Measurements from ENCODE around the gene IGLL1. TPM values are rescaled to one million over a fixed set of nuclear protein-coding genes. Genes with fewer than 3 reads are reported as not detected.
"Not testable (repeated sequence)": the region's sequence is repeated elsewhere in the genome, so short reads cannot be mapped to it uniquely, and the experiment has no call there.

IGLL1 gene
- total RNA-seq, 4 donors from 2014 or later, result not detected

DNA sequence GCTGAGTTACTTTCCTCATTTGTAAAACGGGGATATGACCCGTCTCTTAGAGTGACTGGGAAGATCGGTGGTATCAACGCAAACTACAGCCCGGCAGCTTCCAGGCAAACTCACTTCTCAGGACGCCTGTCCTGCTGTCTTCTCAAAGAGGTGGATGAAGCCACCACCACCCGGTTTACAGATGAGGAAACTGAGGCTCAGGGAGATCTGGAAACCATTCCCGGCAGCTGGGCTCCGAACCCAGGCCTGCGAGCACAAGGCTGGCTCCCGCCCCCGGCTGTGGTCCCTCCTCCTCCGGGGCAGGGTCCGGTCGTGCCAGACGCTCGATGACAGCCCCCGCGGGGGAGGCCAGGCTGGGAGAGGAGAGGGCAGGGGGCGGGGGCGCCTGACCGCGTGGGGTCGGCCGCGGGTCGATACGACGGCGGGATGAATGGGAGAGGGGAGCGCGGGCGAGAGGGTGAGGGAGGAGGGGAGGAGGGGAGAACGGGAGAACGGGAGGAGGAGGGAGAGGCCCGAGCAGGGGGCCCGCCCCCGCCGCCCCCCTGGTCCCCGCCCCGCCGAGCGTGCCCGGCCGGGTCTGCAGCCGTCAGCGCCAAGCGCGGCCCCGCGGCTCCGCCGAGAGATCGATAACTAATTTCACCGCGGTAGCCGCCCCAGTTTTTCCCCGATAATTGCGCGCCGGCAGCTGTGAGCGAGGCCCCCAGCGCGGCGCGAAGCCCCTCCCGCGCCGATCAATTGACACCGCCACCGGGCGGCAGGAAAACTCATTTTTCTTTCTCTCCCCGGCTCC, 14.0 kb downstream of the IGLL1 start:
- DNase-seq (ENCODE audit: low spot score in 2 of 2), result no peak
- WGBS, 2 donors, result 2% methylated on average over 38 to 72 of the region's 73 CpGs
- no peak for TF ChIP-seq CTCF (IDR thresholded peaks at IDR 0.05)
- no peak for TF ChIP-seq POLR2A (IDR thresholded peaks at IDR 0.05)
- no peak overlapping the region for H3K4me3 ChIP-seq (ENCODE audit: low read depth, poor library complexity, severe bottlenecking)
- intact Hi-C loops (cut with DNase I; ENCODE audit: low total_unique reads), result no loop called here

DNA sequence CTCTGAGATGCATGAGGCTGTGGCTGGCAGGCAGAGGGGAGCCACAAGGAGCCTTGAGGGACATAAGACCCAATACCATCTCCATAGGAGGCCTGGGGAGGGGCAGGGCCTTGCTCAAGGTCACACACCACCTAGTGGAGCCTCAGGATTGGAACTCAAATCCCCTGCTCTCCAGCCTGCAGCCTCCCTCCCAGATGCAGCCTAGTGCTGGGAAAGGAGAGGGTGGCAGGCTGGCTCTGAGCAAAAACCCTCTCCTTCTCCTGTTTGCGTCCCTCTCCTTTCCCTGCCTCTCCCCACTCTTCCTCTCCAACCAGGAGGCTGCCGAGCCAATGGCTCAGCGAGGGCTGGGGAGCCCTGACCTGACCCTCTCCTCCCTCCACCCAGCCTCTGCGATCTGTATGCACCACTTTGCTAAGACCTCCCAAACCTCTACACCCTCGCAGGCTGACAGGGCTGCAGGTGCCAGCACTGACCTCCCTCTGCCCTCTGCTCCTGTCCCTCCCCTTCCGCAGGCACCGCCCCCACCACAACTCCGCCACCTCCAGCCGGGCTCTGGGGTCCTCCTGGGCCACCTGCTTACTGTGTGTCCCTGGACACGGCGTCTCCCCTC, 14.7 kb downstream of the IGLL1 start:
- no peak for DNase-seq (ENCODE audit: low spot score in 2 of 2)
- no peak overlapping the region for H3K4me3 ChIP-seq (ENCODE audit: low read depth, poor library complexity, severe bottlenecking)
- WGBS, 2 donors, result 17 to 20% methylated on average over 11 of the region's 11 CpGs
- TF ChIP-seq POLR2A (IDR thresholded peaks at IDR 0.05) (no peak), CTCF (IDR thresholded peaks at IDR 0.05) (no peak)
- intact Hi-C loops (cut with DNase I; ENCODE audit: low total_unique reads), result no loop called here

- DNase-seq (ENCODE audit: low spot score in 2 of 2), result no peak
- H3K4me3 ChIP-seq (ENCODE audit: low read depth, poor library complexity, severe bottlenecking), result no peak overlapping the region
- intact Hi-C loops (cut with DNase I; ENCODE audit: low total_unique reads), result no loop called here
- 90 to 92% methylated on average over 7 of the region's 7 CpGs for WGBS, 2 donors
- TF ChIP-seq CTCF (IDR thresholded peaks at IDR 0.05), result no peak
- TF ChIP-seq POLR2A (IDR thresholded peaks at IDR 0.05), result no peak
Measured at GRCh38 chr22:23564276-23564675, 15.8 kb downstream of the IGLL1 start.

- intact Hi-C loops (cut with DNase I; ENCODE audit: low total_unique reads), result no loop called here
- H3K4me3 ChIP-seq (ENCODE audit: low read depth, poor library complexity, severe bottlenecking), result no peak overlapping the region
- WGBS, 2 donors, result 89 to 92% methylated on average over 9 of the region's 9 CpGs
- DNase-seq (ENCODE audit: low spot score in 2 of 2), result peak in 1 of 2 donors; percentile 70
- TF ChIP-seq POLR2A (IDR thresholded peaks at IDR 0.05) (no peak), CTCF (IDR thresholded peaks at IDR 0.05) (no peak)
Measured at GRCh38 chr22:23563111-23563510, 17.0 kb downstream of the IGLL1 start.

GRCh38 chr22:23562186-23562585, 17.9 kb downstream of the IGLL1 start:
- intact Hi-C loops (cut with DNase I; ENCODE audit: low total_unique reads), result no loop called here
- no peak overlapping the region for H3K4me3 ChIP-seq (ENCODE audit: low read depth, poor library complexity, severe bottlenecking)
- no peak for TF ChIP-seq CTCF (IDR thresholded peaks at IDR 0.05)
- TF ChIP-seq POLR2A (IDR thresholded peaks at IDR 0.05), result no peak
- WGBS, 2 donors, result 61 to 76% methylated on average over 4 of the region's 4 CpGs
- DNase-seq (ENCODE audit: low spot score in 2 of 2), result peak in 1 of 2 donors; percentile 66

- intact Hi-C loops (cut with DNase I; ENCODE audit: low total_unique reads); H3K4me3 ChIP-seq (ENCODE audit: low read depth, poor library complexity, severe bottlenecking): not testable (repeated sequence)
- peak in 1 of 2 donors; percentile 58 for DNase-seq (ENCODE audit: low spot score in 2 of 2)
- WGBS, 2 donors, result 80 to 97% methylated on average over 3 to 6 of the region's 24 CpGs
Measured at GRCh38 chr22:23561025-23561510, 19.0 kb downstream of the IGLL1 start.

GRCh38 chr22:23560215-23560614, 19.9 kb downstream of the IGLL1 start:
- H3K4me3 ChIP-seq (ENCODE audit: low read depth, poor library complexity, severe bottlenecking); intact Hi-C loops (cut with DNase I; ENCODE audit: low total_unique reads); DNase-seq (ENCODE audit: low spot score in 2 of 2): not testable (repeated sequence)
- WGBS, 2 donors, result 22% methylated on average over 1 of the region's 1 CpG
